ENCODE results near the gene OPN4.

- no peak for TF ChIP-seq POLR2AphosphoS5 (IDR thresholded peaks at IDR 0.05)
- no peak for TF ChIP-seq CTCF (IDR thresholded peaks at IDR 0.05)
- TF ChIP-seq EP300 (IDR thresholded peaks at IDR 0.05; ENCODE audit: low read depth) = no peak
- TF ChIP-seq POLR2A (IDR thresholded peaks at IDR 0.05) = no peak
Observed at GRCh38 chr10:86650151-86650550, 4.2 kb upstream of the OPN4 start.

All from transverse colon (tissue), 4 donors.